Heart left ventricle (tissue), 13 donors: ENCODE measurements around the gene HOXA3.

Experiments
- POLR2A ChIP-seq, 2 donors: fragments of 450-650 bp; IDR thresholded peaks; one replicate each; pipeline ENCODE4 v1.6.1; 2017; ENCODE audit warnings: antibody characterized with exemption in 2 of 2, mild to moderate bottlenecking in 2 of 2, moderate library complexity in 2 of 2
- TF ChIP-seq, protein P1 (sequence below), 12 donors: fragments of 200-600 bp; sonication (generic) in 4 of 12; IDR thresholded peaks; one replicate each; pipeline versions ENCODE4 v1.5.0 to v1.8.0; 2018 to 2022; ENCODE audit warnings: antibody characterized with exemption in 12 of 12, mild to moderate bottlenecking in 5 of 12
- donor health status: ischemic (EF 13 %, LVEDD 7.1; RV severe dilation, severe dysfunction).
- donor health status: DM: no; HTN: yes; CAD: no.
- donor health status: DM: no; HTN: no; CAD: no.
- donor health status: ischemic (EF 25% LVEDD 6.9; RV normal size, moderate dysfunction).
- donor health status: ischemic (EF 25% LVEDD 5.7; RV mildly dilated, moderate dysfunction).
- donor health status: ischemic (EF 35%, LVEDD 5.7; RV mildly dilated, moderate dysfunction).
- donor health status: nonischemic (EF 11% LVEDD 7.7; RV severe dilation, severe dysfunction).
- donor health status: DM: yes; HTN: yes; CAD: no.
- donor health status: PGD.
- donor health status: ischemic (EF 29% LVEDD 5.4; RV normal size, mild dysfunction).
- donor health status: nonischemic (EF 23%, LVEDD 6.1; RV moderate dilation, normal function).

DNA sequence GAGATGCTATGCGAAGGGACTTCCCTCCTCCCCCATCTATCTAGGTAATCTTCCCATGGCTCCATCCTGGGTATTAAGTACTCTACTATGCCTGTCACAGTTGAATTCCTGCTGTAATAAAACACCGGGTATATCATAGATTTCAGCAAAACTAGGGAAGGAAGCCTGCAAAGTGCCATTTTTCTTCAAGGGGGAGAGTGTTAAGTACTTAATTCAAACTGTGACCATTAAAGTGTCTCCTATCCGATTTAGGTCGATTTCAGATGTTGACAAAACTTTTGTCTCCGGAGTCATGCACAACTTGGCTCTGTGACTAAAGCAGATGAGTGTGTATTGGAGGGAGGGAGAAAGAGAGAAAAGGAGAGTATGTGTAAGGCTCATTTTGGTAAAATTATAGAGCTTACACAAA lies 26.4 kb downstream of the HOXA3 start:
- TF ChIP-seq, protein P1, sequence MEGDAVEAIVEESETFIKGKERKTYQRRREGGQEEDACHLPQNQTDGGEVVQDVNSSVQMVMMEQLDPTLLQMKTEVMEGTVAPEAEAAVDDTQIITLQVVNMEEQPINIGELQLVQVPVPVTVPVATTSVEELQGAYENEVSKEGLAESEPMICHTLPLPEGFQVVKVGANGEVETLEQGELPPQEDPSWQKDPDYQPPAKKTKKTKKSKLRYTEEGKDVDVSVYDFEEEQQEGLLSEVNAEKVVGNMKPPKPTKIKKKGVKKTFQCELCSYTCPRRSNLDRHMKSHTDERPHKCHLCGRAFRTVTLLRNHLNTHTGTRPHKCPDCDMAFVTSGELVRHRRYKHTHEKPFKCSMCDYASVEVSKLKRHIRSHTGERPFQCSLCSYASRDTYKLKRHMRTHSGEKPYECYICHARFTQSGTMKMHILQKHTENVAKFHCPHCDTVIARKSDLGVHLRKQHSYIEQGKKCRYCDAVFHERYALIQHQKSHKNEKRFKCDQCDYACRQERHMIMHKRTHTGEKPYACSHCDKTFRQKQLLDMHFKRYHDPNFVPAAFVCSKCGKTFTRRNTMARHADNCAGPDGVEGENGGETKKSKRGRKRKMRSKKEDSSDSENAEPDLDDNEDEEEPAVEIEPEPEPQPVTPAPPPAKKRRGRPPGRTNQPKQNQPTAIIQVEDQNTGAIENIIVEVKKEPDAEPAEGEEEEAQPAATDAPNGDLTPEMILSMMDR (IDR thresholded peaks at IDR 0.05): no peak
- no peak for TF ChIP-seq POLR2A (IDR thresholded peaks at IDR 0.05)
